K562 (cell line): ENCODE results near the gene ABT1. TPM values are rescaled to one million over a fixed set of nuclear protein-coding genes. Genes with fewer than 3 reads are reported as not detected.

ENCODE experiments used
- AFF1 ChIP-seq, 2 experiments: fragments of 450-650 bp; IDR thresholded peaks; 2 replicates each; pipeline ENCODE4 v1.6.1; 2018; ENCODE audit warnings: mild to moderate bottlenecking in 2 of 2, low read depth in 1 of 2; ENCODE audit not compliant: partially characterized antibody in 2 of 2
- CBFB ChIP-seq: sonication (generic); formaldehyde crosslinking; IDR thresholded peaks from 2 replicates; pipeline ENCODE4 v1.4.0; 2020; ENCODE audit warnings: mild to moderate bottlenecking, missing genetic modification reagents
- GABPB1 ChIP-seq: sonication (generic); formaldehyde crosslinking; IDR thresholded peaks from 2 replicates; pipeline ENCODE4 v1.8.0; 2022; ENCODE audit warnings: mild to moderate bottlenecking, missing genetic modification reagents
- HDAC2 ChIP-seq: fragments of 450-650 bp; IDR thresholded peaks from 2 replicates; pipeline ENCODE4 v1.6.1; 2016; ENCODE audit warnings: mild to moderate bottlenecking
- ILF3 ChIP-seq: fragments of 450-650 bp; IDR thresholded peaks from 2 replicates; pipeline ENCODE4 v1.6.1; 2018; ENCODE audit warnings: antibody characterized with exemption, mild to moderate bottlenecking, moderate library complexity, borderline replicate concordance
- NCOR1 ChIP-seq: fragments of 450-650 bp; IDR thresholded peaks from 2 replicates; pipeline ENCODE4 v1.6.1; 2016; ENCODE audit warnings: mild to moderate bottlenecking, moderate library complexity
- NFATC3 ChIP-seq: fragments of 450-650 bp; IDR thresholded peaks from 2 replicates; pipeline ENCODE4 v1.6.1; 2017; ENCODE audit warnings: mild to moderate bottlenecking
- SMAD4 ChIP-seq: fragments of 250-450 bp; sonication (Bioruptor Pico); conservative IDR thresholded peaks from 2 replicates; pipeline ENCODE4 v1.8.0; 2021; ENCODE audit warnings: inconsistent platforms, mild to moderate bottlenecking, moderate library complexity
- SREBF1 ChIP-seq: fragments of 150-350 bp; IDR thresholded peaks from 2 replicates; pipeline ENCODE4 v1.6.1; 2014; ENCODE audit warnings: antibody characterized with exemption, low read depth, low read length, borderline replicate concordance
- ZNF280A ChIP-seq: fragments of 450-650 bp; IDR thresholded peaks from 2 replicates; pipeline ENCODE4 v1.6.1; 2018; ENCODE audit warnings: mild to moderate bottlenecking, low read depth; ENCODE audit not compliant: partially characterized antibody
- ZNF395 ChIP-seq: fragments of 200-800 bp; sonication (Bioruptor generic); IDR thresholded peaks from 2 replicates; pipeline ENCODE4 v1.6.1; 2017; ENCODE audit warnings: missing genetic modification characterization, missing compliant biosample characterization
- ZNF695 ChIP-seq: fragments of 450-650 bp; formaldehyde crosslinking; IDR thresholded peaks from 2 replicates; pipeline ENCODE4 v1.4.0; 2020; ENCODE audit warnings: mild to moderate bottlenecking, moderate library complexity
- polyA plus RNA-seq, 8 experiments: library from polyadenylated mRNA; depleted of rRNA in 4 of 8; stranded (reverse) in 5 of 8; unstranded in 3 of 8; fragments of >200 nt; fragmentation: Nextera tagmentation in 2 of 8; fragmentation: Illumina TruSeq in 1 of 8; extraction: Ambion mirVana in 2 of 8; extraction: Trizol in 1 of 8; gene quantifications; 2 replicates each; pipeline versions ENCODE4 v1.2.1 to v1.2.3, GENCODE V29; 2011 to 2014; ENCODE audit warnings: inconsistent platforms in 1 of 8, missing spikeins in 1 of 8
- total RNA-seq, 7 experiments: library from RNA; depleted of rRNA in 6 of 7; stranded (reverse); fragments of >200 nt in 6 of 7; fragmentation: Illumina TruSeq in 2 of 7; extraction: Trizol in 2 of 7; gene quantifications; 2 replicates each; pipeline versions ENCODE4 v1.2.1 to v1.2.3, GENCODE V29; 2011 to 2021; ENCODE audit warnings: low replicate concordance in 1 of 7
- TF ChIP-seq, protein P1 (sequence below): conservative IDR thresholded peaks from 2 replicates; pipeline ENCODE4 v1.6.1; 2011; ENCODE audit warnings: low read depth, mild to moderate bottlenecking, low read length; ENCODE audit not compliant: control insufficient read depth
- TF ChIP-seq, protein P2 (sequence below): fragments of 450-650 bp; IDR thresholded peaks from 2 replicates; pipeline ENCODE4 v1.6.1; 2016; ENCODE audit warnings: antibody characterized with exemption
- TF ChIP-seq, protein P3 (sequence below): sonication (generic); formaldehyde crosslinking; IDR thresholded peaks from 2 replicates; pipeline ENCODE4 v1.8.1; 2023; ENCODE audit warnings: mild to moderate bottlenecking, missing genetic modification reagents

The ABT1 gene
- total and polyA plus RNA-seq, 9 of the 15 experiments (the other 6 are each of a cell fraction or from before 2014, with no cell fraction given): 8.8 to 52.7 (median 40.7) TPM

- TF ChIP-seq ILF3: no peak
- TF ChIP-seq, protein P1, sequence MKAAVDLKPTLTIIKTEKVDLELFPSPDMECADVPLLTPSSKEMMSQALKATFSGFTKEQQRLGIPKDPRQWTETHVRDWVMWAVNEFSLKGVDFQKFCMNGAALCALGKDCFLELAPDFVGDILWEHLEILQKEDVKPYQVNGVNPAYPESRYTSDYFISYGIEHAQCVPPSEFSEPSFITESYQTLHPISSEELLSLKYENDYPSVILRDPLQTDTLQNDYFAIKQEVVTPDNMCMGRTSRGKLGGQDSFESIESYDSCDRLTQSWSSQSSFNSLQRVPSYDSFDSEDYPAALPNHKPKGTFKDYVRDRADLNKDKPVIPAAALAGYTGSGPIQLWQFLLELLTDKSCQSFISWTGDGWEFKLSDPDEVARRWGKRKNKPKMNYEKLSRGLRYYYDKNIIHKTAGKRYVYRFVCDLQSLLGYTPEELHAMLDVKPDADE: 0 out of 2 replicates have a peak, but pooled peaks have one; percentile 60
- TF ChIP-seq ZNF695 (CRISPR knock-in tag): no peak
- peak in 1 of 2 experiments; percentile 46 for TF ChIP-seq AFF1 (IDR thresholded peaks at IDR 0.05; ENCODE audit: low read depth in 1 of 2, partially characterized antibody in 2 of 2)
- TF ChIP-seq CBFB (CRISPR knock-in tag): peak; percentile 93
- TF ChIP-seq, protein P2, sequence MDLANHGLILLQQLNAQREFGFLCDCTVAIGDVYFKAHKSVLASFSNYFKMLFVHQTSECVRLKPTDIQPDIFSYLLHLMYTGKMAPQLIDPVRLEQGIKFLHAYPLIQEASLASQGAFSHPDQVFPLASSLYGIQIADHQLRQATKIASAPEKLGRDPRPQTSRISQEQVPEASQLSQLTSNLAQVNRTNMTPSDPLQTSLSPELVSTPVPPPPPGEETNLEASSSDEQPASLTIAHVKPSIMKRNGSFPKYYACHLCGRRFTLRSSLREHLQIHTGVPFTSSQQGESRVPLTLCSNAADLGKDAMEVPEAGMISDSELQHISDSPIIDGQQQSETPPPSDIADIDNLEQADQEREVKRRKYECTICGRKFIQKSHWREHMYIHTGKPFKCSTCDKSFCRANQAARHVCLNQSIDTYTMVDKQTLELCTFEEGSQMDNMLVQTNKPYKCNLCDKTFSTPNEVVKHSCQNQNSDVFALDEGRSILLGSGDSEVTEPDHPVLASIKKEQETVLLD: peak; percentile 87
- peak; percentile 79 for TF ChIP-seq SMAD4 (CRISPR knock-in tag)
- no peak; the same call in 1 of the 2 replicates for TF ChIP-seq HDAC2
- TF ChIP-seq ZNF280A: no peak
- peak; percentile 35; the same call in 1 of the 2 replicates for TF ChIP-seq NFATC3
- TF ChIP-seq SREBF1: 0 out of 2 replicates have a peak, but pooled peaks have one; percentile 29
- TF ChIP-seq GABPB1 (CRISPR knock-in tag): peak; percentile 70; the same call in 1 of the 2 replicates
- TF ChIP-seq NCOR1: no peak
- TF ChIP-seq ZNF395 (CRISPR knock-in tag): no peak
- TF ChIP-seq, protein P3, sequence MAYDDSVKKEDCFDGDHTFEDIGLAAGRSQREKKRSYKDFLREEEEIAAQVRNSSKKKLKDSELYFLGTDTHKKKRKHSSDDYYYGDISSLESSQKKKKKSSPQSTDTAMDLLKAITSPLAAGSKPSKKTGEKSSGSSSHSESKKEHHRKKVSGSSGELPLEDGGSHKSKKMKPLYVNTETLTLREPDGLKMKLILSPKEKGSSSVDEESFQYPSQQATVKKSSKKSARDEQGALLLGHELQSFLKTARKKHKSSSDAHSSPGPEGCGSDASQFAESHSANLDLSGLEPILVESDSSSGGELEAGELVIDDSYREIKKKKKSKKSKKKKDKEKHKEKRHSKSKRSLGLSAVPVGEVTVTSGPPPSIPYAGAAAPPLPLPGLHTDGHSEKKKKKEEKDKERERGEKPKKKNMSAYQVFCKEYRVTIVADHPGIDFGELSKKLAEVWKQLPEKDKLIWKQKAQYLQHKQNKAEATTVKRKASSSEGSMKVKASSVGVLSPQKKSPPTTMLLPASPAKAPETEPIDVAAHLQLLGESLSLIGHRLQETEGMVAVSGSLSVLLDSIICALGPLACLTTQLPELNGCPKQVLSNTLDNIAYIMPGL (CRISPR knock-in tag): no peak
These were observed 984 bp upstream of the ABT1 start (continued) for GRCh38 chr6:26595669-26596269.
